Stomach (tissue), 9 donors: ENCODE results near the gene ETV6. TPM values are rescaled to one million over a fixed set of nuclear protein-coding genes. Genes with fewer than 3 reads are reported as not detected.

Experiments
- DNase-seq, 2 donors: peaks; one replicate each; pipeline versions ENCODE4 v3.0.0 to v3.0.0-alpha.2; 2013 to 2019
- H3K27ac ChIP-seq, 5 donors: fragments of 200-600 bp in 4 of 5; sonication (generic) in 4 of 5; one replicate each; pipeline ENCODE4 v1.5.1; 2013 to 2019; ENCODE audit warnings: mild to moderate bottlenecking in 1 of 5, moderate library complexity in 1 of 5
- H3K27me3 ChIP-seq, 3 donors: fragments of 200-600 bp; sonication (generic); one replicate each; pipeline ENCODE4 v1.5.1; 2017 to 2019; ENCODE audit warnings: mixed run types in 1 of 3
- H3K36me3 ChIP-seq, 4 donors: fragments of 200-600 bp; sonication (generic); 1 replicate in 3 of 4; 2 replicates in 1 of 4; pipeline ENCODE4 v1.5.1; 2016 to 2019
- H3K4me1 ChIP-seq, 4 donors: fragments of 200-600 bp; sonication (generic); one replicate each; pipeline ENCODE4 v1.5.1; 2016 to 2019
- H3K4me3 ChIP-seq, 4 donors: fragments of 200-600 bp; sonication (generic) in 3 of 4; one replicate each; pipeline ENCODE4 v1.5.1; 2016 to 2019; ENCODE audit warnings: mild to moderate bottlenecking in 1 of 4
- H3K9me3 ChIP-seq, 4 donors: fragments of 200-600 bp; sonication (generic); one replicate each; pipeline ENCODE4 v1.5.1; 2016 to 2019
- CTCF ChIP-seq, 7 experiments: fragments of 450-650 bp in 4 of 7; fragments of 200-600 bp in 3 of 7; sonication (generic) in 3 of 7; IDR thresholded peaks; one replicate each; pipeline ENCODE4 v1.5.1; 2016 to 2019; ENCODE audit warnings: antibody characterized with exemption in 7 of 7, control low read depth in 2 of 7, mild to moderate bottlenecking in 1 of 7
- EP300 ChIP-seq: sonication (generic); formaldehyde crosslinking; IDR thresholded peaks from one replicate; pipeline ENCODE4 v1.6.1; 2017; ENCODE audit warnings: antibody characterized with exemption
- POLR2A ChIP-seq, 4 donors: fragments of 450-650 bp; IDR thresholded peaks; one replicate each; pipeline ENCODE4 v1.6.1; 2016; ENCODE audit warnings: antibody characterized with exemption in 4 of 4, control low read depth in 2 of 4, mild to moderate bottlenecking in 1 of 4, moderate library complexity in 1 of 4
- POLR2AphosphoS5 ChIP-seq, 3 donors: sonication (generic); formaldehyde crosslinking; IDR thresholded peaks; one replicate each; pipeline ENCODE4 v1.6.1; 2016; ENCODE audit warnings: antibody characterized with exemption in 3 of 3
- WGBS, 5 donors: extraction: QIAGEN DNeasy Blood & Tissue Kit in 3 of 5; methylation state at CpG; one replicate each; pipeline versions ENCODE4 v1.1.5 to v1.1.7; 2013 to 2018; 5-methylcytosine and 5-hydroxymethylcytosine counted together
- intact Hi-C: fragments of 100-400 bp; cut with DNase I; formaldehyde crosslinking; loops from one replicate; pipeline ENCODE4 v1.15.1; 2023; ENCODE audit warnings: low total_unique reads
- polyA plus RNA-seq, 3 donors: library from polyadenylated mRNA; stranded (reverse); fragments of 200-250 nt; gene quantifications; one replicate each; pipeline ENCODE4 v1.2.3, GENCODE V29; 2013
- total RNA-seq, 5 donors: library from RNA; depleted of rRNA; stranded (reverse); fragments of >200 nt; gene quantifications; one replicate each; pipeline versions ENCODE4 v1.1.0 to v1.2.3, GENCODE V29; 2014 to 2016
- donor health status: healthy with polysubstance abuse.
- donor health status: Bipolar disorder and iron deficiency.
- donor health status: healthy.

ETV6 gene
- total and polyA plus RNA-seq, 8 donors: 4.1 to 60.3 (median 13.4) TPM

DNA sequence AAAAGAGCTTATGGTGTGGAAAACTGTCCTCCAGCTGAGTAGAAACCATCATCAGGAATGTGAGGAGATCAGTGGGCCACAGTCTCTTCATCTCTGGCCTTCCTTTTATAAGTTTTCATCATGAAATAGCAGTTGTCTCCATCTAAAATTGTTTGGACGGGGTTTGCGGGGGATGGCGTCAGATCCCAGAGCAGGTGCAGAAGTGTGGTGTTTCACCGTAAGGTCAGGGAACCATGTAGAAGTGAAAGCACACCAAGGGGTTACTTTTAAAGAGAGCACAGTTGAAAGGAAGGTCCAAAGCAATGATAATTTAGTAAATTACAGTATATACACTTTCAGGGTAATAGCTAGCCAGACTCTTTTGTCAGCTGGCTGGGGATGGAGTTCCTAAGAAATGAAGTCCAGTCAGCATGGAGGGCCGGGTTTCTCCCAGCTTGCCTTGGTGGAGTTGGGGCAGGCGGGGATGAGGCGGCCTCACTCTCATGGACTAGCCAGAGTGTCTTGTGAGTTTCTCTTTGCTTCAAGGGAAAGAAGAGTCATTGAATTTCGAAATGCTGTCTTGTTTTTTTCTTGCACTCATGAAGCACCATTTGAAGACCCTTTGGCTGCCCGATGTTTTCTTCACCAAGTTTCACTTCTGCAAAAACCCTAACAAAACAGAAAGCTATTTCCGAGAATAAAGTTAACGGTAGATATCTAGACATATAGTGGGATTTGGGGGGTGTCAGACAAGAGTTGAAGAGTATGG is 100.6 kb downstream of the ETV6 start:
- WGBS, 5 donors: 84 to 94% (median 90%) methylated on average over 11 of the region's 11 CpGs

GRCh38 chr12:11752403-11753149 is 103.1 kb downstream of the ETV6 start:
- TF ChIP-seq POLR2AphosphoS5 (IDR thresholded peaks at IDR 0.05) (no peak), EP300 (no peak), POLR2A (IDR thresholded peaks at IDR 0.05) (no peak), CTCF (IDR thresholded peaks at IDR 0.05) (no peak)
- Histone ChIP-seq H3K4me1 (peaks cover 0 to 61% (median 32%) of the 10 kb centered on the region in 4 donors), H3K27me3 (no peaks in the 10 kb centered on the region), H3K4me3 (no peak overlapping the region), H3K36me3 (peaks cover 0 to 41% (median 17%) of the 10 kb centered on the region in 4 donors), H3K27ac (peak overlapping the region in 4 of 5 donors; percentile 47 to 88 (median 70)), H3K9me3 (no peaks in the 10 kb centered on the region)
- no peak for DNase-seq
- intact Hi-C loops: no loop called here
- 84 to 93% (median 90%) methylated on average over 21 of the region's 21 CpGs for WGBS, 5 donors

More for the DNA sequence above, 100.6 kb downstream of the ETV6 start:
- TF ChIP-seq POLR2AphosphoS5 (IDR thresholded peaks at IDR 0.05) (no peak), POLR2A (IDR thresholded peaks at IDR 0.05) (no peak), EP300 (no peak), CTCF (IDR thresholded peaks at IDR 0.05) (no peak)
- H3K4me1 ChIP-seq: peaks cover 10 to 60% (median 33%) of the 10 kb centered on the region in 4 donors
- peak overlapping the region in 3 of 5 donors; percentile 5 to 69 (median 26) for H3K27ac ChIP-seq
- H3K9me3 ChIP-seq: no peaks in the 10 kb centered on the region
- DNase-seq: no peak
- no peak overlapping the region for H3K4me3 ChIP-seq
- no peaks in the 10 kb centered on the region for H3K27me3 ChIP-seq
- peaks cover 0 to 25% (median 12%) of the 10 kb centered on the region in 4 donors for H3K36me3 ChIP-seq
- intact Hi-C loops: no loop called here

DNA sequence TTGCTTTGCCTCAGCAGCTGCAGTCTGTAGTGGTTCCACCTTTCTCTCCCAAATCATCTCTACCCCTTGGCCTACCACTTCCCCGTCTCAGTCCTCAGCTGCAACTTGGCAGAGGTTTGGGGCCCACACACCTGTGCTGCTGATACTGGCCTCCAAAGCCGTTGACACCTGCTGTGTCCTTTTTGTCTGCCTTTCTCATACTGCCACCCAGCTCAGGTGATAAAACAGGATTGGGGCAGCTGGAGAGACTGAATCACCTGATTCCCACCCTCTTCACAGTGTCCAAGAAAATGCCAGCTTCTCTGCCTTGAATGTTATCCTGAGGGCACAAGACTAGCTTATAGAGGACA is 103.7 kb downstream of the ETV6 start:
- no peak for TF ChIP-seq EP300
- TF ChIP-seq POLR2A (IDR thresholded peaks at IDR 0.05): no peak
- TF ChIP-seq POLR2AphosphoS5 (IDR thresholded peaks at IDR 0.05): no peak
- no peak for TF ChIP-seq CTCF (IDR thresholded peaks at IDR 0.05)
- no peak for DNase-seq
- no peak overlapping the region for H3K4me3 ChIP-seq
- no peaks in the 10 kb centered on the region for H3K27me3 ChIP-seq
- intact Hi-C loops: no loop called here
- WGBS, 5 donors: 30 to 69% (median 37%) methylated on average over 2 of the region's 2 CpGs
- H3K9me3 ChIP-seq: no peaks in the 10 kb centered on the region
- peaks cover 0 to 43% (median 17%) of the 10 kb centered on the region in 4 donors for H3K36me3 ChIP-seq
- peaks cover 2 to 63% (median 36%) of the 10 kb centered on the region in 4 donors for H3K4me1 ChIP-seq
- H3K27ac ChIP-seq: peak overlapping the region in 4 of 5 donors; percentile 47 to 88 (median 70)

DNA sequence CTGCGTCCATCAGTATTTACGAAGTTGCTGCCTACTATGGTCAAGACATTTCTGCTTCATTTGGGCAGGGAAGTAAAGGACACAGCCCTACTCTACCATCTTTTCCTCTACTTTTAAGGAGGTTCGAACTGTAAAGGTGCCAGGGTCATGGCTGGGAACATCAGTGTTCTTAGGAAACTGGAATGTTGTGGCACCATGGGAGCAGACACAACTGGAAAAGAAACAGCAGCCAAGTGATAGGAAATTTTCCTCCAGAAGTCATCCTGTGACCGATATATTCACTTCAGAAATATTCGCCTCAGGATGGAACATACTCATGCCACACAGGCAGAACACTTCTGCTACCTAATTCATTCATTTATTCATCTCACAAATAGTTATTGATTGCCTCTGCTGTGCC is 104.4 kb downstream of the ETV6 start:
- H3K4me3 ChIP-seq: no peak overlapping the region
- H3K4me1 ChIP-seq: peaks cover 9 to 66% (median 42%) of the 10 kb centered on the region in 4 donors
- intact Hi-C loops: no loop called here
- peaks cover 0 to 43% (median 17%) of the 10 kb centered on the region in 4 donors for H3K36me3 ChIP-seq
- 63 to 91% (median 85%) methylated on average over 5 of the region's 5 CpGs for WGBS, 5 donors
- no peaks in the 10 kb centered on the region for H3K9me3 ChIP-seq
- H3K27me3 ChIP-seq: no peaks in the 10 kb centered on the region
- TF ChIP-seq EP300 (no peak), POLR2AphosphoS5 (IDR thresholded peaks at IDR 0.05) (peak in 1 of 3 donors; percentile 7), CTCF (IDR thresholded peaks at IDR 0.05) (no peak)
- peak overlapping the region in 4 of 5 donors; percentile 47 to 88 (median 70) for H3K27ac ChIP-seq
- DNase-seq: no peak
